ENCODE data around the gene MANEA.

DNA sequence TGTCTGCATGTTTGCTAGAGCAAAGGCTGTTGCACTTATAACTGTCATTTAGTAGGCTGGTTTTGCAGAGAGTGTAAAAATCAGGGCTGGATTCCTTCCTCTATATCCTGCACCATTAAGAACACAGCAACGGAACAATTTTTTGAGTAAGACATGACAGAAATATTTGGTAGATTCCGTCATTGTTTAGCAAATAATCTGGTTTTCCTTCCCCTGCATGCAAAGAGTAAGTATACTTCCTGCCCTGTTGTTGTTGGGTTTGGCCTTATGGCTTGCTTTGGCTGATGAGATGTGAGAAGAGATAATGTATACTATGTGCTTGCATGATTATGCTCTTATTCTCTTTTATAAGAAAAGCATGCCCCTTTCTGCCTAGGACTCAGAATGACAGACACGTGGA is 23.8 kb downstream of the MANEA start:
- TF ChIP-seq EZH2 (IDR thresholded peaks at IDR 0.05; ENCODE audit: borderline replicate concordance, low read depth, low read length, severe bottlenecking), result no peak
- no peak for TF ChIP-seq CTCF (IDR thresholded peaks at IDR 0.05; ENCODE audit: extremely low read depth in 1 of 2, insufficient read depth in 1 of 2, low read depth in 1 of 2, low read length in 2 of 2)
- TF ChIP-seq POLR2AphosphoS5 (IDR thresholded peaks at IDR 0.05; ENCODE audit: insufficient read depth, low read depth, low read length), result no peak
- no peak for TF ChIP-seq POLR2A (IDR thresholded peaks at IDR 0.05; ENCODE audit: low read depth, low read length)
- TF ChIP-seq FOS (IDR thresholded peaks at IDR 0.05; ENCODE audit: borderline replicate concordance, insufficient read depth, low read length), result no peak
- no peak for TF ChIP-seq MAX (IDR thresholded peaks at IDR 0.05; ENCODE audit: insufficient read depth, insufficient read length)
- TF ChIP-seq MYC (IDR thresholded peaks at IDR 0.05; ENCODE audit: low read depth, low read length), result no peak

Data from endothelial cell of umbilical vein (primary cell).